OCI-LY3 (cell line): Measurements from ENCODE around the gene FUOM.

Source experiments
- CTCF ChIP-seq: fragments of 200-600, 300-600 bp; sonication (generic); IDR thresholded peaks from 2 replicates; pipeline ENCODE4 v1.5.1; 2014; ENCODE audit warnings: antibody characterized with exemption, low read length, low read depth
- EZH2phosphoT487 ChIP-seq: fragments of 200-600 bp; shearing (Covaris generic); IDR thresholded peaks from 2 replicates; pipeline ENCODE4 v1.6.1; 2018; ENCODE audit warnings: antibody characterized with exemption, mixed run types, low read depth

DNA sequence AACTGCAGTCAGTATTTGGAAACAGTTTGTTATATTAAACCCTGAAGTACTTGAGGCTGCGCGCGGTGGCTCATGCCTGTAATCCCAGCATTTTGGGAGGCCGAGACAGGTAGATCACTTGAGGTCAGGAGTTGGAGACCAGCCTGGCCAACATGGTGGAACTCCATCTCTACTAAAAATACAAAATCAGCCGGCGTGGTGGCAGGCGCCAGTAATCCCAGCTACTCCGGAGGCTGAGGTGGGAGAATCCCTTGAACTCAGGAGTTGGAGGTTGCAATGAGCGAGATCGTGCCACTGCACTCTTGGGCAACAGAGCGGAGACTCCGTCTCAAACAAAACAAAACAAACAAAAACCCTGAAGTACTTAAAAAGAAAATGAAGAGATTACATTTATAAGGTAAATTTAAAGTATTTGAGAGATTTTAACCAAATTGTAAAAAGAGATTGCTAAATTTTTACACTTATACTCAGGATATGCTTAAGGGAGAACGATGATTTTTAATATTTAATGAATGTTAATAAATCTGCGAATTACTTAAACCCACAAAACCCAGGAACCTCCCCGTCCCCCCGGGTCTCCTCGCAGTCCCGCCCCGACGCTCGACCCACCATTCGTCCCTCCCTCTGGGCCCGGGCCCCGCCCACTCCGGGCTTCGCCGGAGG, 35.7 kb upstream of the FUOM start:
- no peak for TF ChIP-seq CTCF
- no peak for TF ChIP-seq EZH2phosphoT487
